ENCODE measurements around the gene MCC.
"Not testable (repeated sequence)": the region's sequence is repeated elsewhere in the genome, so short reads cannot be mapped to it uniquely, and the experiment has no call there.

The MCC gene

DNA sequence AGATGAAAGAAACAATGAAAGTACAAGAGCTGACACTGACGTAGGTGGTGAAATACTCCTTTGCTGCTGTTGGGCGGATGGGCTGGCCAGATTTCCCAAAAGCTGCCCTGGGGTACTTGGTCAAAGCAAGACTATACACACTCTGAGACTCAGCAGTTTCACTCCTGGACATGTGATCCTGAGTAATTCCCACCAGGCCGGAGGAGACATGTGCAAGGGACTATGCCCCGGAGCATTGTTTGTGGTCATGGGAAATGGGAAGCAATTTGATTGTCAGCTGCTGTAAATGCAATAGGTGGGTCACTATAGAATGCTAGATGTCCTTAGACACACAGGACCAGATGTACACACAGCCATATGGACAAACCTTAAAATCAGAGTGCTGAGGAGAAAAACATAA lies 395.6 kb downstream of the MCC start:
- no peak for FAIRE-seq

DNA sequence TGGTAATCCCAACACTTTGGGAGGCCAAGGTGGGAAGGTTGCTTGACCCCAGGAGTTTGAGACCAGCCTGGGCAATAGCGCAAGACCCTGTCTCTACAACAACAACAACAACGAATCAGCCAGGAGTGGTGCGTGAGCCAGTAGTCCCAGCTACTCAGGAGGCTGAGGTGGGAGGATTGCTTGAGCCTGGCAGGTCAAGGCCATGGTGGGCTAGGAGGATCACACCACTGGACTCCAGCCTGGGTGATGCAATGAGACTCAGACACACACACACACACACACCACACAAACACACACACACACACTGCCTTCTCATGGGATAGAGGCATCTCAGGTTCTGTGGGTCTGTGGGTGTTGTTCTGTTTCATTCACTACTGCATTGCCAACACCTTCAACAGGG lies 396.6 kb downstream of the MCC start:
- FAIRE-seq: no peak

DNA sequence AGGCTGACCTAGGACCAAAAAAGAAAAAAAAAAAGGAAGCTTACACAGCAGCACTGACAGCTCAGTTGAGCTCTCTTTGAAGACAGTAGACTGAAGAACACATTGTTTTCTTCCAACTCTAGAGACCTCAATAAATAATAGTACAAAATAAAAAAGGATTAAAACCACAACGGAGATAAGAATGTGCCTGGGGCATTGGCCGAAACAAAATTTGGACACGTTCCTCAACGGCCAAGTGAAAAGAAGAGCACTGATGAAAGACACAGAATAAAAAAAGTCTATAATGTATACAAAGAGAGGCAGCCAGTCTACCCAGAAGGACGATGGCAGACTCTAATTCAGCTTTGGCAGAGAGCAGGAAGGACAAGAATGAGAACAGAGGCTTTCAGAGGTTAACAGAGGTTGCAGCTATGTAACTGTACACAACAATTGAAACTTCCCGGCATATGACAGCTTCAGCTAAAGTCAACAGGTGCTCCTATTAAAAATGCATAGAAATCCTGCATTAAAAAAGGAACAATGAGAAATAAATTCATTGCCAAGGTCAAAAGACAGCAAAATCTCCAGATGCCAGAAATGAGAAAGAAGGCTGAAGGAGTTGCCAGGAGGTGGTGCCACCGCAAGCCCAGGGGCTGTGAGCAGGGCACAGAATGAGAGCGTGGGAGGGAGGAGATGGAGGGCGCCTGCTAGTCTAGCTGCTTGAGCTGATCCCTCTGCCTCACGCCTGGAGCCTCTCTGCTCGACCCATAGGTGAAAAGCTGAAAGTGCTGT lies 397.7 kb downstream of the MCC start:
- FAIRE-seq: no peak

DNA sequence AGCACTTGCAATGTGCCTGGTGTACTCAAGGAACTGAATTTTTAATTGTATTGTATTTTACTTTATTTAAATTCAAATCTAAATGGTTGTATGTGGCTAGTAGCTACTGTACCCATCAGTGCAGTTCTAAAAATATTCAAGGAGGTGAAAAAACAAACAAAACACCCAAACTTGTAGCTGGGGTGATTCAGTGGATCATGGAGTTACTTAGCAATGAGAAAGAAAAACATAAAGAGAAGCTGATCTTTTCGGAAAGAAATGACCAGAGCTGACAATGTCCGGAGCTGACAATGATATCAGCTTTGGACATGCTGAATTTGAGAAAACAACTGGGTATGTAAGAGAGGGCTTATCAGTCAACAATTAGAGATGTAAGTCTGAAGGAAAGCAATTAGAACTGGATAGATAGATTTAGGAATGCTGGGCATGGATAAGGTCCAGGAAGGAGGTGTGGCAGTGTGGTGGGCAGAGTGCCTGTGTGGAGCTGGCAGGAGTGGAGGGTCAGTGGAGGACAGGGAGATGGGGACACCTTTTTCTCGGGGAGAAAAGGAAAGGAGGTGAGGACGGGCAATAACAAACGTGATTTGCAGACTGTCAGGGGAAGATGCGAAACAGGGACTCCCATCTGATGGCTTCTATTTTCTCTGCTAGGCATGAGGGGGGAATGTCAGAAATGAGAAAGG lies 398.5 kb downstream of the MCC start:
- no peak for FAIRE-seq

DNA sequence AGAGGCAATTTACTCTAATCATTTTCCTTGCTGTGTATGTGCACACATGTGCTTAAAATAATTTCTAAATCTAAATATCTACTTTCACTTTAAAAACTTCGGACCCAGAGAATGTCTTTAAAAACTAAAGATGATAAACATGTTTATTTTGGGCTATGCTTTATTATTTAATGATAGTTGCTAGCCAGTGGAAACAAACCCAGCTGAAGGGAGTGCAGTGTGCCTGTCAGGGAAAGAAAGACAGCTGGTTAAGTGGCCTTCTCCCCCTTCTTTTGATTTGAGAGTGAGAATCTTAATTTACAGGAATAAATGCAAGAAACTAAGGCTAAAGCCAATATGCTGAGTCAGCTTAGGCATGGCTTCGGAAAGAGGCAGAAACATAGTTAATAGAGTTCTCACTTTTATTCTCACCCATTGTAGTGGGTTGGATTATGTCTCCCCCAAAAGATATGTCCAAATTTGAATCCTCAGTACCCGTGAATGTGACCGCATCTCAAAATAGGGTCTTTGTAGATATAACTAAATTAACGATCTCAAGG lies 400.2 kb downstream of the MCC start:
- no peak for FAIRE-seq

DNA sequence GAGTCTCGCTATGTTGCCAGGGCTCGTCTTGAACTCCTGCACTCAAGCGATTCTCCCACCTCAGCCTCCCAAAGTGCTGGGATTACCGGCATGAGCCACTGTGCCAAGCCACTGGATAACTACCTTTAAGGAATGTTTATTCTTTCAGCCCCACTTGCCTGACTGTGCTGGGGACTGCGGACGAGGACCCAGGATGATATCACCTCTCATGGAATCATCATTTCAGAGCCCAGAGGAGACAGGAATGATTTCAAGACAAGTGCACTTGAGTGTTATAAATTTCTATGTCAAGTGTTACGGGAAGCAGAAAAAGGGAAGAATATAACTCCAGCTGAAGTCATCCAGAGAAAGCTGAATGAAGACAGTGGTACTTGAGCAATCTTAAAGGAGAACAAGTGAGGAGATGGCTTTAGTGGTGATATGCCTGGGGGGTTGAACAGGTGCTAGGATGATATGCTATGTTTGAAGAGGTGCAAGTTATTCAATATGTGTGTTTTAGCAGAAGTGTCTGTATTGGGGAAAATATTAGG lies 402.3 kb downstream of the MCC start:
- FAIRE-seq: no peak

DNA sequence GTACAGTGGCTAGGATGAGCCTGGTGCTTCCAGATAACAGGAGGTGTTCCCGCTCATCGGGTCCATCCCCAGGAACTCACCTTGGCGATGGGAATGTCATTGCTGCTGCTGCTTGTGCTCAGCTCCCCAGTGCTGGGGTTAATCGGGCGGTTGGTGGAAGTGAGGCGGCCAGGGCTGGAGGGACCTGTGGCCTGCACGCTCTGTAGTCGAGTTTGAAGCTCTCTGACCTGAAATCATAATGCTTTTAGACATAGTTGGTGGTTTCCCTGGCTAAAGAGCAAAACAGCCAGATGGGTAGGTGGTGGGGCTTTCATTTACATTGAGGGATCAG lies 403.2 kb downstream of the MCC start:
- FAIRE-seq: no peak

DNA sequence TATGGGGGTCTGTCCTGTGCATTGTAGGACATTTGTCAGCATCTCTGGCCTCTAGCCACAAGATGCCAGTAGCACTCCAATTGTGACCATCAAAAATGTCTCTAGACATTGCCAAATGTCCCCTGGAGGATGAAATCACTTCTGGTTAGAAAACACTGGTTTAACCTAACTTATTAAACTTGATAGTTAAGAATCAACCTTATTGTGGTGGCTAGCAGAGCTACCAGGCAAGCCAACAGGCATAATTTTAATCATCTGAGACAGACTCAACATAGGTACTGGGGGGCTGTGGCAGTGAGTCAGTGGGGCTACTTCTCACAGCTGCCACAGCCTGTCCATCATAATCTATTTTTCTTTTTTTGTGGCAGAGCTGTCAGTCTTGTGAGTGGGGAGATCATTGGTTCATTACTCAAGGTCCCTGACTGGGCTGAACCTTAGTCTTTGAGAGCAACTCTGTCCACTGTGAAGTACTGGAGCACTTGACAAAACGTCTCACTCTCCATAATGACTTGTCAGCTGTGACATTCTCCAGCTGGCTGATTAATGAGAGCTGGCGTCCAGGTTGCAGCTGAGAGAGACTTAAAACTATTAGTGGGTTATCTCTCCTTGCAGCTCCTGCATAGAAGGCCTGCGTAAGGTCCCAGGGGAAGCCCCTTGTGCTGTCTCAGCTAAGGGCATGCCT lies 403.7 kb downstream of the MCC start:
- FAIRE-seq: no peak

DNA sequence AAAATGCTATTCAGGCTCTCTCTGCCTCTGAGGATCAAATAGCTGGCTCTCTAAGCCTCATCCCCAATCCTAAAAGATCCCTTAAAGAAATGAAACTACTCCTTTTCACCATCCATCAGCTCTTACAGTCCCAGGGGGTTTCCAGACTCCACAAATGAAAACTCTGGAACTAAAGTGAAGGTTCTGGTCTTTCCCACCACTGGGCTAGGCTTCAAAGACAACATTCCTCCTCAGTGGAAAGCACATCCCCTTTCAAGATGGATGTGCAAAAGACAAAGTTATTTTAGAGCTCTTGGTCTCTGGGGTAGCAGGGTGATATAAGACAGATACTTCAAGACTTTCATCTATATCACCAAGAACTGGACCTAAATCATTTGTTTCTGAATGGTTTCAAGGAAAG lies 404.8 kb downstream of the MCC start:
- no peak for FAIRE-seq

DNA sequence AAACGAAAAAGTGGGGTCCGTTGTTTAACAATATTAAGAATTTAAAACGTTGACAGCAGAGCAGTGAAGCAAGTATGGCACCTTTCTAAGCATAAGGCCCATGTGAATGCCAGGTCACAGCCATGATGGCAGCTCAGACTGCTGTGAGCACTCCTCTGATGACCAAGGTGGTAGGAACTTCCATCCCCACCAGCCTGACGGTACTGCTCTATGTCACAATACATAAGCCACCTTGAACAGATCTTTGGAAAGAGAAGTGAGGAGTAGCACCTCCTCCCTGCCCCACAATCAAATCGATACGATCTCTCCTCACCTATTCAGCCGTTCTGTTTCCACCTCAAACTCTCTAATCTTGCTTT lies 405.7 kb downstream of the MCC start:
- no peak for FAIRE-seq

DNA sequence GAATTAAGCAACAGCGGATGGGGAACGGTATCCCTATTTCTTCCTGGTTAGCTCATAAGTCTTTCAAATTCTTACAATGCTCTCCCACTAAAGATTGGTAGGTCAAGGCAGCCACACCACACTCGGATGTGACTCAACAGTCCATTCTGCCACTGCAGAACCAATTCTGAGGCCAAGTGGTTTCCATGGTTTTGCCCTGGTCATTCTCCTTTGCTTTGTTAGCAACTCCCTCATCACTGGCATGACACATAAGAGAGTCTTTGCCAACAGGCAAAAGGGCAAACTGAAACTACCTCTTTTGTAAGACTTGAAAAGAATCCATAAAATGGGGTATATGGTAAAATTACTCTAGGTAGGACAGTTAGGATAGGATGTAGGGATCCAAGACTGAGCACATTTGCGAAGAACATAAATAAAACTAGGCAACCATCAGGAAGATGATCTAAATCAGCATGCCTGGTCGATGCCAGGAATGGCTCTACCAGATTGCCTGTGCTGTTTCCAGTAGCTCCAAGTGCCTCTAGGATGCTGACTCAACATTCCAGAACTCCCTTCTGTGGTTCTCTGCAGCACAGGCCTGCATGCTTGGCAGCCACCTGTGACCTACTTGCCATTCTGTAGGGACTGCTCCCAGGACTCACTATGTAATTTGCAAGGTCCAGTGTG lies 406.2 kb downstream of the MCC start:
- no peak for FAIRE-seq

DNA sequence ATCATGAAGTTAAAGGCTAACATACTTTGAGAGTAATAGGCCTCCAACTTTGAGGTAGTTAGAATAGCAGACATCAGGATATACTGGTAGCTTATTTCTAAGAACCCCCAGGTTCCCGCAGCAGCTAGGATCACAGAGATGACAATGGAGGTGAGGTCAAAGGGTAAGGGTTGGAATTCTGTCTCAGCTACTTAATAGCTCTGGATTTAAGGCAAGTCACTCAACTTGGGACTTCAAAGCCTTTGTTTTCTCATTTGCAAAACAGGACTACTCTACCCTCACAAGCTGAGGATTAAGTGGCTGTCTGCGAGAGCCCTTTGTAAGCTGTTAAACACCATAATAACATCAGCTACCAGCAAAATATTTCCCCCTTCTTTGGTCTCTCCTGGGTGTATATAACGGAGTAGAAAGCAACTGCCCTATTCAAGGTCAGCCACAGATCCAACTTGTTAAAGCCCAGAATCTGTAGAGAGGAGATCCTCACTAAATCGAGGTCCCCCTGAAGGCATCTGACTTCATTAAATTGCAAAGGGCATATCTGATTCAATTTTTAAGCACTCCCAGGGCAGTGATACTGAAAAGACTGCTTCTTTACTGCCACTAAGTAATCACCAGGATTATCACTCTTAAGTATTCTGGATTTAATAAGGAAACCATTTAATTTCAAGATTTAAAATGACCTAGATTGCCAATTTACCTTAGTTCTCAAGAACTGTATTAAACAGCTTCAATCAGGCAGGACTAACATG lies 407.0 kb downstream of the MCC start:
- FAIRE-seq: no peak

DNA sequence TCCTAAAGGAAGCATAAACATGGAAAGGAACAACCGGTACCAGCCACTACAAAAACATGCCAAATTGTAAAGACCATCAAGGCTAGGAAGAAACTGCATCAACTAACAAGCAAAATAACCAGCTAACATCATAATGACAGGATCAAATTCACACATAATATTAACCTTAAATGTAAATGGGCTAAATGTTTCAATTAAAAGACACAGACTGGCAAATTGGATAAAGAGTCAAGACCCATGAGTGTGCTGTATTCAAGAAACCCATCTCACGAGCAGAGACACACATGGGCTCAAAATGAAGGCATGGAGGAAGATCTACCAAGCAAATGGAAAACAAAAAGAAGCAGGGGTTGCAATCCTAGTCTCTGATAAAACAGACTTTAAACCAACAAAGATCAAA lies 411.6 kb downstream of the MCC start:
- not testable (repeated sequence) for FAIRE-seq

DNA sequence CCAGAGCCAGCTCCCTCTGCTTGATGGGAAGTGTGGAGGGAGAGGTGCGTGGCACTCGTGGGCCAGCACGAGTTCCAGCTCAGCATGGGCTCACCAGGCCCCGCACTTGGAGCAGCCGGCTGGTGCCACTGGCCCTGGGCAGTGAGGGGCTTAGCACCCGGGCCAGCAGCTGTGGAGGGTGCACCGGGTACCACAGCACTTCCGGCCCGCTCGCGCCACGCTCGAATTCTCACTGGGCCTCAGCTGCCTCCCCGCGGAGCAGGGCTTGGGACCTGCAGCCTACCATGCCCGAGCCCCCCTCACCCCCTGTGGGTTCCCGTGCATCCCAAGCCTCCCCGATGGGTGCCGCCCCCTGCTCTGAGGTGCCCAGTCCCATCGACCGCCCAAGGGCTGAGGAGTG lies 413.2 kb downstream of the MCC start:
- no peak for FAIRE-seq

DNA sequence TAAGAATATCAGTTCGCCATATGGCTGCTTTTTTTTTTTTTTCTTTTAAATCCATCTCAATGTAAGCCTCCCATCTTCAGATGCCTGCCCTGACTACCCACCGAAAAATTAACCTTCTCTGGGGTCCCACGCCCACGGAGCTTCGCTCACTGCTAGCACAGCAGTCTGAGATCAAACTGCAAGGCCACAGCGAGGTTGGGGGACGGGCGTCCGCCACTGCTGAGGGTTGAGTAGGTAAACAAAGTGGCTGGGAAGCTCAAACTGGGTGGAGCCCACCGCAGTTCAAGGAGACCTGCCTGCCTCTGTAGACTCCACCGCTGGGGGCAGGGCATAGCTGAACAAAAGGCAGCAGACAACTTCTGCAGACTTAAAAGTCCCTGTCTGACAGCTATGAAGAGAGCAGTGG lies 414.6 kb downstream of the MCC start:
- not testable (repeated sequence) for FAIRE-seq

DNA sequence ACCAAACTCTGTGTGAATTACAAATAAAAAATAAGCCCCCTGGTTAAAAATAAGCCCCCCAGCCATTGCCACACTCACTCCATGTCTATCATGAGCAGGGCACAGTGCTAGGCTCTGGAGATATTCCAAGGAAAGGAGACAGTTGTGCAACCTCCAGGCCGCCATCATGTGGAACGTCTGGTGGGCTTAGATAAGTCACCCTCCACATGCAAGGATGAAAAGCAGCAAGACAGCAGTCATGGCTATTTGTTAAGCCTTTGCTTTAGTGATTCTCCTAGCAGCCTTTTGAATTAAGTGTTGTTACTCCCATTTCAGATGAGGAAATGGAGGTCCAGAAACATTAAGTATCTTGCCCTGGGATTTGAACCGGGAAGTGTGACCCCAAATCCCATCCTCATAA lies 416.9 kb downstream of the MCC start:
- no peak for FAIRE-seq

DNA sequence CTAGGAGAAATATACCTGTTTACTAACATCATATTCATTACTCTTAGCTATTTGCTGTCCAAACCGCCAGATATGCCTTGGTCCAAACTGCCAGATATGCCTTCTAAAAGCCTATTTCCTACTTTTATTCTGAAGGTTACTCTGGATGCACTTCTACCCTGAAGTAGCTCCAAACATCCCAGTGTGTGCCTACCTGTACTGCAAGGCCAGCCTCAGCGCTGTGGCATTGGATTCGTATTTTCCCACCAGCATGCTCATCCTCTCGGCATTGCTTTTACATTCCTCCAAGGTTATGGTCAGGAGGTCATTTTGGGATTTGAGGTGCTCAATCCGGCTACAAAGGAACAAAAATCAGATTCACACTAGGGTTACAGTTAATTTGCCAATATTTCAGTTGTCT lies 417.4 kb downstream of the MCC start:
- FAIRE-seq: no peak

DNA sequence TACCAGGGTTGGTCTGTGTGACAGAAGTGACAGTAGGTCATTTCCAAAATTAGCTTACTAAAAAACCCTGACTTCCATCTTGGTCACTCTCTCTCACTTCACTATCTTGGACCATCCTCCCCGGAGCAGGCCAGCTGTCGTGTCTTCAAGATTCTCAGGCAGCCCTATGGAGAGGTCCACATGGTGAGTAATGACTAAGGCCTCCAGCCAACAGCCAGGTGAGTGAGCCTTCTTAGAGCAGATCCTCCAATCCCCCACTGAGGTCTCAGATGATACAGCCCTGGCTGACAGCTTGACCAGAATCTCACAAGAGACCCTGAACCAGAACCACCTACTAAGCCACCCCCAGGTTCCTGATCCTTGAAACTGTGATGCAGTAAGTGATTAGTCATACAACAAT lies 419.7 kb downstream of the MCC start:
- no peak for FAIRE-seq

DNA sequence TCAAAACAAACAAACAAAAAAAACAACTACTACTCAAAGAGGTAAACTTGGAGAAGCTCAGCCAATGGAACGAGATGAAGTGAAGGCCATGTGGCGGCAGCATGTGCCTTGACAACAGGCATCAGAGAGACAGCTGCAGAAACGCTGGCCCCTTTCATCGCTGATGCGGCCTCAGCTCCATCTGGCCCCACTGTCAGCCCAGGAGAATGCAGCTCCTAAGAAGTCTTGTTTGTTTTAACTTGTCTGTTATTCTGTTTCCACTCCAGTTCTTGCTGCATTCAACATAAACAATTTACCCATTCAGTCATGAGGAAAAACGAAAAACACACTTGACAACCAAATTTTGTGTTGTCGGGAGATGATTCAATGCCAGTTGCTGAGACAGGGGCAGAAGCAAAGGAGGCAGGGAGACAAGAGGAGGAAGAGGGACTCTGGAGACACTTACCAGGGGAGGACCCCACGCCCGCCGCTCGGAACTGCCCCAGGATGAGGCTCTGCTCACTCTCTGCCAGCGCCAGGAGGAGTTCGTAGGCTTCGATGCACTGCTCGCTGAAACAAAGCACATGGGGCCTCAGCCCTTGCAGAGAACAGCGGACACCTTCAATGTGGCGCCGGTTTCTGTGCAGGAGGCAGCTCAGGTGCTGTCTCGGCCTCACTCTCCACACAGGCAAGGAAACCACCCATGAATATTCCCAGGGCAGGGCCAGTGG lies 420.5 kb downstream of the MCC start:
- no peak for FAIRE-seq

DNA sequence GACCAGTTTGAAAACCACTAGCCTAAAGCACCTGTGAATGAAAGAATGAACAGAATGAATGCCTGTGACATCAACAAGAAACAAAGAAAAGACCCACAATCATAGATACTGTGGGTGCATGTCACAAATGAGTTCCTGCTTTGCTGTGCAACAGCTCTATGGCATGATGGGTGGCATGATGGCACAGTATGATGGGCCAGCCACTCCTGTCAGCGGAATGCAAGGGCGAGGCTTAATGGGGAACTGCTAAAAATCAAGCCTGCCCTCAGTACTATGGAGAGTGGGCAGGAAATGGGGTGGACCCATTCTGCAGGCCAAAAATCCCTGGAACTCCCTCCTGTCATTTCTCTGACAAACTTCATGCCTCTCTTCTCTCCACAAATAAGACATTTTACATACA lies 422.6 kb downstream of the MCC start:
- FAIRE-seq: no peak

DNA sequence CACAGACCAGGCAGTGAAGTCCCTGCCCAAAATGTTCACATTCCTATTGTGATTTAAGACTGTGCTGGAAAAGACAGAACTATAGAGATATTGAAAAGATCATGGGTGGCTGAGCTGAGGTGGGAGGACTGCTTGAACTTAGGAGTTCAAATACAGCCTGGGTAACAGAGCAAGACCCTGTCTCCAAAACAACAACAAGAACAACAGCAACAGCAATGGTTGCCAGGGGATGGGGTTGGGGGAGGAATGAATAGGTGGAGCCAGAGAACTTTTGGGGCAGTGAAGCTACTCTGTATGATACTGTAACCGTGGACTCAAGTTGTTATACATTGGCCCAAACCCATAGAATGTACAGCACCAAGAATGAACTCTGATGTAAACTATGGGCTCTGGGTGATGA lies 423.4 kb downstream of the MCC start:
- no peak for FAIRE-seq

DNA sequence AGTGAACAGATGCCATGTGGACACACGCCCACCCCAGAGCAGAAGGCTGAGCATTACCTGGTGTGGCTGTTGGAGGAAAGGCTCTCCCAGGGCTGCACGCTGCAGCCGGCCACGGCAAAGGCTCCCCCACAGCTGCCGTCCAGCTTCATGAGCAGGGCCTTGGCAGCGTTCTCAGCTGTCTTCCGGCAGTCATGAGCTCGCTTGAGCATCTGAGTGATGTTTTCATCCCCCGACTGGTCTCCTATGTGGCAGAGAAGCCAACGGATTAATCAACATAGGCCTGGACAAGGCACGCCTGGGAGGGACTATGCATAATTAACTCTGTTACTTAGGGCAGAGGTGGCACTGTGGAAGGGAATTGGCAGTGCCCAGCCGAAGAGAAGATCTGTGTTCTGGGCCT lies 424.3 kb downstream of the MCC start:
- FAIRE-seq: no peak

Measured in A204.1 (cell line).